ENCODE measurements around the gene QKI.
A peak's percentile ranks its signal among the peaks of the same experiment; 100 is the strongest.

GRCh38 chr6:163427498-163428254 lies 13.2 kb downstream of the QKI start:
- no peak for TF ChIP-seq POLR2A (IDR thresholded peaks at IDR 0.05)
- peak in 2 of 6 experiments; percentile 31 to 47 for TF ChIP-seq CTCF (IDR thresholded peaks at IDR 0.05)
